NOMO-1 treated with dmso at 0.1 percent for 144 hours (cell line): ENCODE results near the gene RNF138.
"Not testable (repeated sequence)": the region's sequence is repeated elsewhere in the genome, so short reads cannot be mapped to it uniquely, and the experiment has no call there.

Experiments
- DNase-seq: peaks from one replicate; lab custom pipeline; 2025; ENCODE audit not compliant: unreplicated experiment; lab: John Stamatoyannopoulos, UW

The RNF138 gene

GRCh38 chr18:32095192-32095899 is 3.7 kb downstream of the RNF138 start:
- DNase-seq: no peak

DNA sequence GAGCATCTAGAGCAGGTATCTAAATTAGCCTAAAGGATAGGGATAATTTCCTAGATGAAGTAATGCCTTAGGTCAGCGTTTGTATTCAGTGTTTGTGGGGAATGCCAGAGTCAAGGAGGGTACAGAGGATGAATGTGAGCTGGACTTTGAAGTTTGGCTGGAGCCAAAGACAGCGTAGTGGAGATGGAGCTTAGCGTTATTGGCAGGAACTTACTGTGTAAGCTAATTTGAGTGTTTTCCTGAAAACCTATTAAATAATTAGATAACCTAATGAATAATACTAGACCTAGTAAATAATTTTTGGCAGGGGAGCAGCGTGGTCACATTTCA is 4.2 kb downstream of the RNF138 start:
- no peak for DNase-seq

- DNase-seq: no peak
These were observed 5.3 kb downstream of the RNF138 start for GRCh38 chr18:32096946-32097345.

DNA sequence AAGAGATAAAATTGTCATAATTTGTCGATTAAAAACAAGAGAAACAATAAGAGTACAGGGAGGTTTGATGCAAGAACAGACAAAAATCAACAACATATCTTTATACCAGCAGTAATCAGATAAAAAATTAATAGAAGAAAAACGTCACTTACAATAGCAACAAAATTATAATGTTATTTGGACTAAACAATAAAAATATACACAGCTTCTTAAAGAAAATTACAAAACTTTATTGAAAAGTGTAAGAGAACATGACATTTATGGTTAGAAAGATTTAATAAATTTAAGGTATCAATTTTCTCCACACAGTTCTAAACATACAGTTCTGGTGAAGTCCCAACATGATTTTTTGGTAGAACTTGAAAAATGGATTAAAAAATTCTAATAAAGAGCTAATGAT is 12.8 kb downstream of the RNF138 start:
- DNase-seq: no peak

GRCh38 chr18:32110005-32110404 is 18.3 kb downstream of the RNF138 start:
- no peak for DNase-seq

GRCh38 chr18:32111706-32112105 is 20.0 kb downstream of the RNF138 start:
- no peak for DNase-seq

DNA sequence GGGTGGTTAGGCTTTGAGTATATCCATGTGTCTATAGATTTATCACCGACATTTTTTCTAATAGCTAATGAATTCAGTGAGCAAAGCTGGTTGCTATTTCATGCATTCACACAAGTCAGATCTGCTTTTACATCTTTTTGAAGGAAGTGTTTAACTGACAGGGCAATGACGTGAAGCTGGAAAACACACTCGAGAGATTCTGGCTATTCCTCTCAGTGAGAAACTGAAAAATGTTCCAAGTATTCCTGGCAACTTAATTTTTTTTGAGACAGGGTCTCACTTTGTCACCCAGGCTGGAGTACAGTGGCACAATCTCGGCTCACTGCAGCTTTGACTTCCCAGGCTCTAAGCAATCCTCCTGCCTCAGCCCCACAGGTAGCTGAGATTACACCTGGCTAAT is 21.2 kb downstream of the RNF138 start:
- no peak for DNase-seq

- DNase-seq: no peak
These were observed 22.7 kb downstream of the RNF138 start for GRCh38 chr18:32114293-32114942.

DNA sequence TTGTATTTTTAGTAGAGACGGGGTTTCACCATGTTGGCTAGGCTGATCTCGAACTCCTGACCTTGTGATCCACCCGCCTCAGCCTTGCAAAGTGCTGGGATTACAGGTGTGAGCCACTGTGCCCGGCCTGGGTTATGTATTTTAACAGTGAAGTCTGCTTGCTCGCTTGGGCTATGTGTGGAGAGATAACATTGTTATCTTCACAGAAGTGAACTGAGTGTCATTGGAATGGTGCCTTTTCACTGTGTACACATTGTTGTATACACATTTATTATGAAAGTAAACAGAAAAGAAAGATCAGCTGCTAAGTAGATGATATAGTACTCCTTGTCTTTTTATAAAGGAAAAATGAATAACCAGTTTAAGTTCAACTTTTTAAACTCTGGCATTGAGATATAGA is 30.4 kb downstream of the RNF138 start:
- DNase-seq: no peak

DNA sequence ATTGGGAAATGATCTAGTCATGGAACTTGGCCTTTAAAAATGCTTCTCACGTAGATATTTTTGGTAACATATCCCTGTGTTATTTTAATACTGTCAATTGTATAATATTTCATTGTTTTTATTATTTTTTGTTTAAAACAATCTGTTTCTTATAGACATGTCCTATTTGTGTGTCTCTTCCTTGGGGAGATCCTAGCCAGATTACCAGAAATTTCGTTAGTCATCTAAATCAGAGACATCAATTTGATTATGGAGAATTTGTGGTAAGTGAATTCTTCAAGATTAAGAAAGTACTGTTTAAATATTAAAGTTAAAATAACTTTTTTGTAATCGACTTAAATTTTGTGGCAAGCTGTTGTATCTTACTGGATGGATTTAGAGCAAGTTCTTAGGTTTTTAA is 34.9 kb downstream of the RNF138 start:
- DNase-seq: no peak

DNA sequence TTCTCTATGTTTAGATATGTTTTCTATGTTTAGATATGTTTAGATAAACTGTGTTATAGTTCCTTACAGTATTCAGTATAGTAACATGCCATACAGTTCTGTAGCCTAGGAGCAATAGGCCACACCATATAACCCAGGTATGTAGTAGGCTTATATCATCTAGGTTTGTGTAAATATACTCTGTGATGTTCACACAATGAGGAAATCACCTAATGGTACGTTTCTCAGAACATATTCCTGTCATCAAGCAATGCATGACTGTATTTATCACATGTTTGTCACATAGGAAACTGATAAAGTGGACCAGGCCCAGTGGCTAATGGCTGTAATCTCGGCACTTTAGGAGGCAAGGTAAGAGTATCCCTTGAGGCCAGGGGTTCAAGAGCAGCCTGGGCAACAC is 44.0 kb downstream of the RNF138 start:
- no peak for DNase-seq

DNA sequence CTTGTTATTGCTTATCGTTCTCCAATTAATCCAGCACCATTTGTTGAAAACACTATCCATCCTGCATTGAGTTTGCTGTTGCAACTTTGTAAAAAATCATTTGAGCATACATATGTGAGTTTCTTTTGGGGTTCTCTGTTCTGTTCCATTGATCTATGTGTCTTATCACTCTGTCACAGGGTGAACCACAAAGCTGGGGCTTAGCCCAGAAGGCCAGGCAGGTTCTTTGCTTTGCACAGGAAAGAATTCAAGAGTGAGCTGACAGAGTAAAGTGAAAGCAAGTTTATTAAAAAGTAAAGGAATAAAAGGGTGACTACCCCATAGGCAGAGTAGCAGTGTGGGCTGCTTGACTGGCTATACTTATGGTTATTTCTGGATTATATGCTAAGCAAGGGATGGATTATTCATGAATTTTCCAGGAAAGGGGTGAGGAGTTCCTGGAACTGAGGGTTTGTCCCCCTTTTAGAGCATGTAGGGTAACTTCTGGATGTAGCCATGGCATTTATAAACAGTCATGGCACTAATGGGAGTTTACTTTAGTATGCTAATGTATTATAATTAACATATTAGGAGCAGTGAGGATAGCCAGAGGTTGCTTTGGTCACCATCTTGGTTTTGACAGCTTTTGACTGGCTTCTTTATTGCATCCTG is 46.8 kb downstream of the RNF138 start:
- no peak for DNase-seq

DNA sequence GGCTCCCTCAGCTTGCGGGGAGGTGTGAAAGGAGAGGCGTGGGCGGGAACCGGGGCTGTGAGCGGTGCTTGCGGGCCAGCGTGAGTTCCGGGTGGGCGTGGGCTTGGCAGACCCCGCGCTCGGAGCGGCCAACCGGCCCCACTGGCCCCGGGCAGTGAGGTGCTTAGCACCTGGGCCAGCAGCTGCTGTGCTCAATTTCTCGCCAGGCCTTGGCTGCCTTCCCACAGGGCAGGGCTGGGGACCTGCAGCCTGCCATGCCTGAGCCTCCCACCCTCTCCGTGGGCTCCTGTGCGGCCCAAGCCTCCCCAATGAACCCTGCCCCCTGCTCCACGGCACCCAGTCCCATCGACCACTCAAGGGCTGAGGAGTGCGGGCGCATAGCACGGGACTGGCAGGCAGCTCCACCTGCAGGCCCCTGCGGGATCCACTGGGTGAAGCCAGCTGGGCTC is 48.2 kb downstream of the RNF138 start:
- no peak for DNase-seq

DNA sequence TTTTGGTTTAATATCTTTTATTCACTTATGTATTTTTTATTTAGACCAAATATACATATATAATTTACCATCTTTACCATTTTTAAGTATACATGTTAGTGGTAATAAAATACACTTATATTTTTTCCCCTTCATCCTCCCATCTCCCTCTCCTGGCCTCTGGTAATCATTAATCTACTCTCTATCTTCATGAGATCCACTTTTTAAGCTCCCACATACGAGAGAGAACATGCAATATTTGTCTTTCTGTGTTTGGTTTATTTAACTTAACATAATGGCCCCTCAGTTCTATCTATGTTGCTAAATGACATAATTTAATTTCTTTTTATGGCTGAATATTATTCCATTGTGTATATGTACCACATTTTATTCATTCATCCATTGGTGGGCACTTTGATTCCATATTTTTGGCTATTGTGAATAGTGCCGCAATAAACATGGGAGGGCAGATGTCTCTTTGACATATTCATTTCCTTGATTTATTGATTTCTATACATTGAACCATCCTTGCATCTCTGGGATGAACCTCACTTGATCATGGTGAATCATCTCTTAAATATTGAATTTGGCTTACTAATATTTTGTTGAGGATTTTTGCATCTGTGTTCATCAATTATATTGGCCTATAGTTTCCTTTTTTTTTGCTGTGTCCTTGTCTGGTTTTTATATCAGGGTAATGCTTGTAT is 56.7 kb downstream of the RNF138 start:
- DNase-seq: no peak

DNA sequence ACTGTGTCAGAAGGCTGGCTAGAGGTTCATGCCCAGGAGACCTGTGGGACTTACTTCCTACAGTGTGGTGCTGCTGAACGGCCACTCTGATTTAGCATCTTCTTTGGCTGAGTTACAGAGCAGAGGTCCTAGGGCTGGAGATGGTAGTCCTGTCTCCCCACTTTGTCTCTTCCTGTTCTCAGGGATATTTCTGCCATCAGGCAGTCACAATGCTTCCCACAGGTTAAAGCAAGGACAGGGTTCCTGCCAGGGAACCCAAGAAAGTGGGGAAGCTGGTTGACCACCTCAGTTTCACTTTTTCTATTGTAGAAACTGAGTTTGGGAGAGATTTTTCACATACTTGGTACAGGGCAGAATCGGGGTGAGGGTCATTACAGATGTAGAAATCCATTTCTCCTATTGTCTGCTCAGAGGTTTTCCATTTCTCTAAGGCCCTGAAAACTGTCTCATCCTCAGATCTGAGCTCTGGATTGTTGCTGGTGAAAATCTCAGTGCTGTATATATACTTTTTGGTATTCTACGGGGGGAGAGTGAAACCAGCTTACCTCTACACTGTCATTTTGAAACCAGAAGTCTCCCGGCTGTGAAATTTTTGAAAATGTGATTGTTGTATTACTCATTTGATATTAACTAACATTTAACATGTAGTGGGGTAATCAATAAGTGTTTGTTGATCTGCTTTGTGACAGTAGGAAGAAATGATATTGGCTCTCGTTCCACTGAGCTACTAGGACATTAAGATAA is 61.2 kb downstream of the RNF138 start:
- no peak for DNase-seq

DNA sequence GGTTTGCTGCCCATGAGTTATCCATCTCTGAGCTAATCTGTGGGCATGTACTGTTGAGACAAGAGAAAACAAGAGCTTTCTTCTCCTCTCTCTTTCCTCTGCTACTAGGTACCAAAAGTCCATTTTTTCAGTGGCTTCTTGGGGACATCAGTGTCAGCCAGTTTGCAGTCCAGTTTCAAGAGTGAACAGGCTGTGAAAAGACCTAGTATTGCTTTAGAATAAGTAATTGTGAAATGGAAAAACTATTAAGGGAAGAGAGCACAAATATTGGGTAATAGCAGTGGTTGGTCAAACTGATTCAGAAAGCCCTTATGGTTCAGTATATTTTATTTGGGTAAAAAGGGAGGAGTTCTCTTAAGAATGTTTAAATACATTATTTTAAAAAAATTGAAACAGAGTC is 65.2 kb downstream of the RNF138 start:
- DNase-seq: peak; percentile 2

DNA sequence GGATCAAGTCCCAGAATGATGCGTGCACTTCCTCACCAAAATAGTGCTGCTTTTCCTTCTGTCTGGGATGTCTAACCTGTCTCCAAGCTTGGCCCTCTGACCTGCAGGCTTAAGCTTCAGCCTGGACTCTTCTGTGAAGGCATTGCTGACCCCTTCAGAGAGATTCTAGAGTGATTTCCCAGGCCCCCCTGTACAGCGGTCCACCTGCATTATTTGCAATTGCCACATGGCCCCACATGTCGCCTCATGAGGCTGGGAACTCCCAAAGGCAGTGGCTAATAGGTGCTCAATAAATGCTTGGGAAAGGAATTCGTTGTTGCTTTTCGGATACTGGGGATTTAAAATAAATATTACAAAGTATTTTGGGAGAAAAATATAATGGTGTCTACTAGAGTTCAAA is 65.9 kb downstream of the RNF138 start:
- no peak for DNase-seq

GRCh38 chr18:32158108-32158624 is 66.5 kb downstream of the RNF138 start:
- peak; percentile 52 for DNase-seq

DNA sequence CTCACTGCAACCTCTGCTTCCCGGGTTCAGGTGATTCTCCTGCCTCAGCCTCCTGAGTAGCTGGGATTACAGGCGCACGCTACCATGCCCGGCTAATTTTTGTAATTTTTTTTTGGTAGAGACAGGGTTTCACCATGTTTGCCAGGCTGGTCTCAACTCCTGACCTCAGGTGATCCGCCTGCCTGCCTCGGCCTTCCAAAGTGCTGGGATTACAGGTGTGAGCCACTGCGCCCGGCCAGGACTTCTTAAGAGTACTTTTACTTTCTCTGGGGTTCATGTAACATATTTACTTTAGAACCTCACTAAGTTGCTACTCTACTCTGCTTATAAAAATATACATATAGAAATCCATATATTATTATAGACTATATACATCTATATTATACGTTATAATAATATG is 67.0 kb downstream of the RNF138 start:
- DNase-seq: not testable (repeated sequence)

DNA sequence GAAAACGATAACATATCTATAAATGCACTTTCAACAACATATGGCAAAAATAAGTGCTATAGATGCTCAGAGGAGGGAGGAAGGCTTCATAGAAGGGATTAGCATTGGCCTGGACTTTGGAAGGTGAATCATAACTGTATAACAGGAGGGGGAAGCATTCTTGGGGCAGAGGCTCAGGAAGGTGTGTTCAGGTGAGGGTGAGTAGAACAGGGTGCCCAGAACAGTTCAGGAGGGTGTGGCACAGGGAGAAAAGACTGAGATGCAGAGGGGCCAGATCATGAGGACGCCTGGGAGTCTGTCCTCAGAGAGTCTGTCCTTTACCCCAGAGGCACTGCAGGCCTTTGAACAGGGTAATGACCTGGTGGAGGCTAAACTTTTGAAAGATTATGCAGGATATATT is 68.9 kb downstream of the RNF138 start:
- no peak for DNase-seq
